Pancreas (tissue), 10 donors: ENCODE data around the gene NAA25. TPM values are rescaled to one million over a fixed set of nuclear protein-coding genes. Genes with fewer than 3 reads are reported as not detected.
"Not testable (repeated sequence)": the region's sequence is repeated elsewhere in the genome, so short reads cannot be mapped to it uniquely, and the experiment has no call there.

ENCODE experiments used
- ATAC-seq, 4 donors: fragments of 200-7000 bp; cut with Tn5 transposase; one replicate each; pipeline versions ENCODE4 v1.8.0 to v1.9.1; 2020; ENCODE audit warnings: mild to moderate bottlenecking in 4 of 4, moderate library complexity in 4 of 4
- DNase-seq, 6 donors: peaks; one replicate each; pipeline ENCODE4 v3.0.0-alpha.2; 2020
- FAIRE-seq: peaks from 2 replicates; lab custom pipeline; 2012; peaks lifted over from hg19 to GRCh38; lab: Jason Lieb, UNC
- H3K27ac ChIP-seq, 4 donors: fragments of 200-600 bp; sonication (generic); 1 replicate in 3 of 4; 2 replicates in 1 of 4; pipeline versions ENCODE4 v1.5.0 to v1.8.0; 2020
- H3K27me3 ChIP-seq, 4 donors: fragments of 200-600 bp; one replicate each; pipeline ENCODE4 v1.8.0; 2021
- H3K36me3 ChIP-seq, 3 donors: fragments of 200-600 bp; sonication (generic) in 1 of 3; one replicate each; pipeline versions ENCODE4 v1.5.0 to v1.8.0; 2020 to 2021
- H3K4me1 ChIP-seq, 3 donors: fragments of 200-600 bp; one replicate each; pipeline ENCODE4 v1.8.0; 2021
- H3K4me3 ChIP-seq, 4 donors: fragments of 200-600 bp; sonication (generic) in 2 of 4; one replicate each; pipeline versions ENCODE4 v1.5.0 to v1.8.0; 2020 to 2021
- H3K9me3 ChIP-seq, 4 donors: fragments of 200-600 bp; one replicate each; pipeline ENCODE4 v1.8.0; 2021
- CTCF ChIP-seq, 4 donors: fragments of 200-600 bp; sonication (generic) in 3 of 4; IDR thresholded peaks; one replicate each; pipeline versions ENCODE4 v1.5.0 to v1.8.0; 2021; ENCODE audit warnings: antibody characterized with exemption in 4 of 4
- WGBS, 2 donors: extraction: QIAGEN DNeasy Blood & Tissue Kit; methylation state at CpG; one replicate each; pipeline ENCODE4 v1.1.7; 2013; 5-methylcytosine and 5-hydroxymethylcytosine counted together
- intact Hi-C, 3 donors: fragments of 100-400 bp; cut with DNase I; formaldehyde crosslinking; loops; one replicate each; pipeline versions ENCODE4 v1.11.1 to v1.14.2; 2022
- polyA plus RNA-seq, 2 donors: library from polyadenylated mRNA; stranded (reverse); fragments of 200-250 nt; gene quantifications; one replicate each; pipeline ENCODE4 v1.2.3, GENCODE V29; 2013
- total RNA-seq, 6 donors: library from RNA; stranded (reverse); fragmentation: NEBNext Ultra II Directional in 4 of 6; extraction: Animal tissue kit (Norgen Biotek cat#: 25700) in 4 of 6; gene quantifications; one replicate each; pipeline versions ENCODE4 v1.2.1 to v1.2.4, GENCODE V29; 2021 to 2023
- donor health status: healthy with polysubstance abuse.
- donor health status: DM: no; HTN: no; CAD: no; lungs with moderate emphysema.
- donor health status: DM: no; HTN: no; CAD: no.
- donor health status: control.
- donor health status: control.
- donor health status: Bipolar disorder and iron deficiency.
- donor health status: DM: yes; HTN: yes; CAD: no.
- donor health status: DM: no; HTN: no; CAD: no.
- donor health status: DM: no; HTN: no; CAD: no.
- donor health status: DM: yes; HTN: yes; CAD: no.

The NAA25 gene
- total and polyA plus RNA-seq, 8 donors = 5.0 to 14.1 (median 12.0) TPM

GRCh38 chr12:112011685-112012084 lies 96.9 kb downstream of the NAA25 start:
- Histone ChIP-seq H3K36me3 (no peaks in the 10 kb centered on the region), H3K4me3 (peak overlapping the region in 1 of 4 donors; percentile 87), H3K9me3 (no peaks in the 10 kb centered on the region), H3K27ac (peak overlapping the region in 1 of 4 donors; percentile 84), H3K4me1 (peaks cover 0 to 26% (median 10%) of the 10 kb centered on the region in 3 donors), H3K27me3 (no peaks in the 10 kb centered on the region)
- ATAC-seq (no peak), FAIRE-seq (no peak), DNase-seq (no peak)
- 66 to 73% methylated on average over 8 of the region's 8 CpGs for WGBS, 2 donors
- intact Hi-C loops = no loop called here
- no peak for TF ChIP-seq CTCF (IDR thresholded peaks at IDR 0.05)

GRCh38 chr12:112010415-112011344 lies 97.9 kb downstream of the NAA25 start:
- no peak for TF ChIP-seq CTCF (IDR thresholded peaks at IDR 0.05)
- Histone ChIP-seq H3K4me1 (peaks cover 0 to 26% (median 10%) of the 10 kb centered on the region in 3 donors), H3K27me3 (no peaks in the 10 kb centered on the region), H3K4me3 (no peak overlapping the region), H3K9me3 (no peaks in the 10 kb centered on the region), H3K36me3 (no peaks in the 10 kb centered on the region), H3K27ac (no peak overlapping the region)
- ATAC-seq = no peak
- peak in 3 of 6 donors; percentile 18 to 57 (median 43) for DNase-seq
- intact Hi-C loops = no loop called here
- 93 to 95% methylated on average over 7 to 8 of the region's 8 CpGs for WGBS, 2 donors
- no peak for FAIRE-seq

GRCh38 chr12:112009596-112009995 lies 99.0 kb downstream of the NAA25 start:
- ATAC-seq, H3K4me3 ChIP-seq, H3K36me3 ChIP-seq, DNase-seq, H3K9me3 ChIP-seq, H3K27ac ChIP-seq, H3K27me3 ChIP-seq, intact Hi-C loops, FAIRE-seq: not testable (repeated sequence)
- H3K4me1 ChIP-seq = peaks cover 0 to 23% (median 9%) of the 10 kb centered on the region in 3 donors
- WGBS, 2 donors = 78 to 88% methylated on average over 3 of the region's 3 CpGs

- intact Hi-C loops = no loop called here
- DNase-seq = no peak
- no peak for TF ChIP-seq CTCF (IDR thresholded peaks at IDR 0.05)
- H3K27ac ChIP-seq = no peak overlapping the region
- H3K36me3 ChIP-seq = no peaks in the 10 kb centered on the region
- H3K4me1 ChIP-seq = peaks cover 0 to 20% (median 5%) of the 10 kb centered on the region in 3 donors
- ATAC-seq = no peak
- WGBS, 2 donors = 39 to 70% methylated on average over 2 to 3 of the region's 3 CpGs
- no peaks in the 10 kb centered on the region for H3K9me3 ChIP-seq
- H3K4me3 ChIP-seq = no peak overlapping the region
- no peak for FAIRE-seq
- H3K27me3 ChIP-seq = no peaks in the 10 kb centered on the region
Measured at GRCh38 chr12:112008918-112009317, 99.7 kb downstream of the NAA25 start.

GRCh38 chr12:112007945-112008344 lies 100.6 kb downstream of the NAA25 start:
- Histone ChIP-seq H3K4me1 (peaks cover 0 to 20% (median 5%) of the 10 kb centered on the region in 3 donors), H3K27ac (no peak overlapping the region), H3K9me3 (no peaks in the 10 kb centered on the region), H3K27me3 (no peaks in the 10 kb centered on the region), H3K4me3 (no peak overlapping the region), H3K36me3 (no peaks in the 10 kb centered on the region)
- intact Hi-C loops = no loop called here
- TF ChIP-seq CTCF (IDR thresholded peaks at IDR 0.05) = no peak
- WGBS, 2 donors = 93 to 95% methylated on average over 9 of the region's 9 CpGs
- ATAC-seq (no peak), FAIRE-seq (no peak), DNase-seq (no peak)
